Lower leg skin (tissue), 4 donors: ENCODE data around the gene ASAP2. TPM values are rescaled to one million over a fixed set of nuclear protein-coding genes. Genes with fewer than 3 reads are reported as not detected.

Experiments used
- DNase-seq, 2 donors: peaks; one replicate each; pipeline ENCODE4 v3.0.0-alpha.2; 2019; ENCODE audit warnings: low spot score in 2 of 2
- H3K4me3 ChIP-seq: fragments of 200-600 bp; sonication (generic); 2 replicates; pipeline ENCODE4 v1.5.1; 2017; ENCODE audit warnings: mild to moderate bottlenecking, low read depth; ENCODE audit not compliant: poor library complexity, severe bottlenecking
- POLR2A ChIP-seq, 2 donors: fragments of 450-650 bp; IDR thresholded peaks; one replicate each; pipeline ENCODE4 v1.6.1; 2016 to 2017; ENCODE audit warnings: antibody characterized with exemption in 2 of 2, mild to moderate bottlenecking in 1 of 2, moderate library complexity in 1 of 2
- WGBS, 2 donors: methylation state at CpG; one replicate each; pipeline ENCODE4 v1.1.5; 2018; 5-methylcytosine and 5-hydroxymethylcytosine counted together
- intact Hi-C: fragments of 100-400 bp; cut with DNase I; formaldehyde crosslinking; loops from one replicate; pipeline ENCODE4 v1.15.0; 2023; ENCODE audit warnings: low total_unique reads
- total RNA-seq, 4 donors: library from RNA; depleted of rRNA; stranded (reverse); fragments of >200 nt; gene quantifications; one replicate each; pipeline ENCODE4 v1.1.0, GENCODE V29; 2016
- TF ChIP-seq, protein P1 (sequence below), 3 donors: fragments of 450-650 bp; IDR thresholded peaks; one replicate each; pipeline ENCODE4 v1.5.1; 2016; ENCODE audit warnings: antibody characterized with exemption in 3 of 3, mild to moderate bottlenecking in 3 of 3, moderate library complexity in 2 of 3

The ASAP2 gene
- total RNA-seq, 4 donors from 2014 or later = 30.4 to 40.7 (median 33.1) TPM

DNA sequence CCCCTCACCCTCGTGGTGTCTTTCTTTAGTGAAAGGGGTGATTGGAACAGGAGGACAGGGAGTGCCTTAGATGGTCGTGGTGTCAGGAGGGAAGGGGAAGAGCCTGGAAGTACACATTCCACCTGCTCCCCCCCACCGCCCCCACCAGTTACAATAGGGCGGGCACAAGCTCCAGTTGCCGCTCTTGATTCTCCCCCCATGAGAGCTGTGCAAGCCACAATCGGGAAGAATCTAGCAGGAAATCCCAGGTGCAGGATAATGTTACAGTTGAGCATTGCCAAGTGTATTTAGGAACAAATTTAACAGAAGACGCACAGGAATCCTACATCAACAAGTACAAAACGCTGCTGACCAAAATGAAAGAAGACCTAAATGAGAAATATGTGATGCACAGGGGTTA, 73.6 kb downstream of the ASAP2 start:
- intact Hi-C loops = no loop called here
- 75 to 76% methylated on average over 8 of the region's 8 CpGs for WGBS, 2 donors
- H3K4me3 ChIP-seq = no peak overlapping the region
- TF ChIP-seq, protein P1, sequence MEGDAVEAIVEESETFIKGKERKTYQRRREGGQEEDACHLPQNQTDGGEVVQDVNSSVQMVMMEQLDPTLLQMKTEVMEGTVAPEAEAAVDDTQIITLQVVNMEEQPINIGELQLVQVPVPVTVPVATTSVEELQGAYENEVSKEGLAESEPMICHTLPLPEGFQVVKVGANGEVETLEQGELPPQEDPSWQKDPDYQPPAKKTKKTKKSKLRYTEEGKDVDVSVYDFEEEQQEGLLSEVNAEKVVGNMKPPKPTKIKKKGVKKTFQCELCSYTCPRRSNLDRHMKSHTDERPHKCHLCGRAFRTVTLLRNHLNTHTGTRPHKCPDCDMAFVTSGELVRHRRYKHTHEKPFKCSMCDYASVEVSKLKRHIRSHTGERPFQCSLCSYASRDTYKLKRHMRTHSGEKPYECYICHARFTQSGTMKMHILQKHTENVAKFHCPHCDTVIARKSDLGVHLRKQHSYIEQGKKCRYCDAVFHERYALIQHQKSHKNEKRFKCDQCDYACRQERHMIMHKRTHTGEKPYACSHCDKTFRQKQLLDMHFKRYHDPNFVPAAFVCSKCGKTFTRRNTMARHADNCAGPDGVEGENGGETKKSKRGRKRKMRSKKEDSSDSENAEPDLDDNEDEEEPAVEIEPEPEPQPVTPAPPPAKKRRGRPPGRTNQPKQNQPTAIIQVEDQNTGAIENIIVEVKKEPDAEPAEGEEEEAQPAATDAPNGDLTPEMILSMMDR (IDR thresholded peaks at IDR 0.05) = no peak
- no peak for TF ChIP-seq POLR2A (IDR thresholded peaks at IDR 0.05)
- no peak for DNase-seq

DNA sequence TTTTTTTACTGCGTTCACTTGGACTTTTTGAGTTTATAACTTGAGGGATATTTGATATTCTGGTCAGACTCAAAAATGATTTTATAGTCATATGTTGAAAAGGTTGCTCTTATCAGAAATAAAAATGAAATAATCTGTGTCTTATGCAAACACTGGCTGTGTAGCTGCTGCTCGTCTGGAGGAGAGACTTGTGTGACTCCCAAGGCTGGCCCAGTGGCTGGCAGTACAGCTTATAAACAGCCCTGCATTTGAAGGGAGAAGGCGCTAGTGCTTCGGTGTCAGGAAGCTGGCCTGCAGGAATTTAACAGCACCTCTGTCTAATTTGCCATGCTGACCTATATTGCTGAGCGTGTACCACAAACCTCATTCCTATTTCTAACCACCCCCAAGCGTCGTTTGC, 74.5 kb downstream of the ASAP2 start:
- WGBS, 2 donors = 88% methylated on average over 7 of the region's 7 CpGs
- intact Hi-C loops = no loop called here
- H3K4me3 ChIP-seq = no peak overlapping the region
- no peak for TF ChIP-seq POLR2A (IDR thresholded peaks at IDR 0.05)
- TF ChIP-seq, protein P1 (IDR thresholded peaks at IDR 0.05) = no peak
- DNase-seq = no peak

DNA sequence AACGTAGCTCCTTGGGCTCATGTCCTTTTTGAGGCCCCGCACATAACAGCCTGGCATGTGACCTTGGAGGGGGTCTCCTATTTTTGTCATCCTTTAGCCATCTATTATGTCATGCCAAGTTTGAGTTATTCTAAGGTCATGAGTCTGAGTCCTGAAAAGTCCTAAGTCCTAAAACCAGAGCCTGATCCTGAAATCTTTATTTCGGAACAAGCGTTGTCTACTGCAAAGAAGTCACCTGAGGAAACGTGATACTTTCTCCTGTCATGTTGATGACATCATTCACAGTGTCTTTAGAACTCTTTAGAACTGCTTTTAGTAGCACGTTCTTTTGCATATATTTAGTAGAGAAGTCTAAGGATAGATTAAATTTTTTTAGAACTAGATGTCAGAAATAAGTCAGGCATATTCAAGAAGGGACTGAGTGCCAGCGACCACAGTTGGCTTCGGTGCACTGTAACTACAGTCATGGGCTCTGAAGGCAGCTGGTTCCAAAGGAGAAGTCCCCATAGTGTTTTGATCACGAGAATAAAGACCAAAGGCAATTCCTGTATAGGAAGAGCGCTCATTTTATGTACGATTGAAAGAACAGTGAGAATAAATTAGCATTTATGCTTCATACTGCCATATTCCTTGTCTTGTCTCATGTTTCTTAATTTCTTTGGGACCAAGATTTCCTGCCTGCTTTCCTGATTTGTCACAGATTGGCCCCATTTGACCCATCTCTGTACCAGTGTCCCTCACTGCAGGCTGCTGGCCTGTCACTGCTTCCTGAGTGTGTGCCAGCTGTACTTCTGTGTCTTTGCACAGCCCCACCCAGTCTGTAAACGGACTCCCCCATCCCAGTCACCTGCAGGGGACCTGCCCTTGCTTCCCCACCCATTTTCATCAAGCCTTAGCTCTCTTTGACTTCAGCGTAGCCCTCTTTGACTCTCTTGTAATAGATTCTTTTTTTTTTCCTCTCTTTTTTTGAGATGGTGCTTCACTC, 75.8 kb downstream of the ASAP2 start:
- DNase-seq = no peak
- no peak overlapping the region for H3K4me3 ChIP-seq
- no peak for TF ChIP-seq POLR2A (IDR thresholded peaks at IDR 0.05)
- TF ChIP-seq, protein P1 (IDR thresholded peaks at IDR 0.05) = no peak
- intact Hi-C loops = no loop called here
- WGBS, 2 donors = 82 to 84% methylated on average over 13 of the region's 13 CpGs

- no peak overlapping the region for H3K4me3 ChIP-seq
- 86 to 93% methylated on average over 6 of the region's 6 CpGs for WGBS, 2 donors
These were observed 78.1 kb downstream of the ASAP2 start for GRCh38 chr2:9284521-9285297.

DNA sequence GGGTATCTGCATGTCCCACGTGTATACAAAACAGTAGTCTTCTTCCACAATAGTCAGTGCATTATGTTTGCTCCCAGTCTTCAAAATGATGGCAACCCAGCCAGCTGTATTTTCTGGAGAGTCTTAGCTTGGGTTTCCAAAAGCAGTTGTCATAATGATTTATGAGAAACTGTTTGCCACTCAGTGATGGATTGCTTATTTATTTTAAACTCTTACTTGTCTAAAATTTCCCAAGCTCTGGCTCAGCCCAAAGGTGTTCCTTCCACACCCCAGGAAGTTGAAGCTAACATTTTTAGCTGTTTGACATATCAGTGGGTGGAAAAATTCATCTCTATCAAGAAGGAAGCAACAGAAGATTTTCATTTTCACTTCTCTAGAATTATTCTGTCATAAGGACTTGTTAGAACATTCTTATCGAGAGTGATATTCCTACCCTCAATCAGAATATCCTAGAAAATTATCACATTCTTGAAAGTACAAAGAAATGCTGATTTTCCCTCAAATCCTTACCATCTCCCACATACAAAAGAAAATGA, 78.8 kb downstream of the ASAP2 start:
- 68 to 86% methylated on average over 2 of the region's 2 CpGs for WGBS, 2 donors
- no peak for DNase-seq
- no peak overlapping the region for H3K4me3 ChIP-seq
- intact Hi-C loops = no loop called here
- no peak for TF ChIP-seq POLR2A (IDR thresholded peaks at IDR 0.05)
- TF ChIP-seq, protein P1 (IDR thresholded peaks at IDR 0.05) = no peak

More at GRCh38 chr2:9284521-9285297, 78.1 kb downstream of the ASAP2 start:
- no peak for TF ChIP-seq POLR2A (IDR thresholded peaks at IDR 0.05)
- TF ChIP-seq, protein P1 (IDR thresholded peaks at IDR 0.05) = no peak
- intact Hi-C loops = no loop called here
- no peak for DNase-seq
